Activated CD4-positive, alpha-beta T cell treated with anti-CD3 and anti-CD28 coated beads, Interleukin-2, amount 10 ng/mL, durations not matched to agents 24 days and 14 days (primary cell): ENCODE measurements around the gene TSPAN12. TPM values are rescaled to one million over a fixed set of nuclear protein-coding genes. Genes with fewer than 3 reads are reported as not detected.
A peak's percentile ranks its signal among the peaks of the same experiment; 100 is the strongest.

Source experiments
- DNase-seq: peaks from one replicate; pipeline ENCODE4 v3.0.0; 2022
- H3K27ac Mint-ChIP-seq: one replicate; pipeline ENCODE4 v1.8.0; 2022; ENCODE audit warnings: mild to moderate bottlenecking, mixed read lengths
- H3K27me3 Mint-ChIP-seq: one replicate; pipeline ENCODE4 v1.8.0; 2022; ENCODE audit warnings: mixed read lengths
- H3K36me3 Mint-ChIP-seq: one replicate; pipeline ENCODE4 v1.8.0; 2022; ENCODE audit warnings: low read depth, mild to moderate bottlenecking, mixed read lengths
- H3K4me1 Mint-ChIP-seq: one replicate; pipeline ENCODE4 v1.8.0; 2021; ENCODE audit warnings: mixed read lengths
- H3K4me3 Mint-ChIP-seq: one replicate; pipeline ENCODE4 v1.8.0; 2022; ENCODE audit warnings: mild to moderate bottlenecking, moderate library complexity, mixed read lengths
- H3K9me3 Mint-ChIP-seq: one replicate; pipeline ENCODE4 v1.8.0; 2021; ENCODE audit warnings: mixed read lengths
- intact Hi-C: fragments of 100-400 bp; cut with micrococcal nuclease; formaldehyde crosslinking; loops from one replicate; pipeline ENCODE4 v1.15.1; 2023
- total RNA-seq: library from RNA; stranded (reverse); gene quantifications from 2 replicates; pipeline ENCODE4 v1.2.3, GENCODE V29; 2022

The TSPAN12 gene
- total RNA-seq, 1 donor from 2014 or later, result not detected

GRCh38 chr7:120864141-120864900, 6.4 kb upstream of the TSPAN12 start:
- Mint-ChIP-seq H3K27ac (no peak overlapping the region), H3K9me3 (no peaks in the 10 kb centered on the region), H3K27me3 (peaks cover 30% of the 10 kb centered on the region), H3K36me3 (no peaks in the 10 kb centered on the region), H3K4me1 (no peaks in the 10 kb centered on the region), H3K4me3 (no peak overlapping the region)
- intact Hi-C loops, result no loop called here
- peak; percentile 25 for DNase-seq

GRCh38 chr7:120862987-120863590, 5.1 kb upstream of the TSPAN12 start:
- Mint-ChIP-seq H3K4me3 (no peak overlapping the region), H3K4me1 (peaks cover 2% of the 10 kb centered on the region), H3K27me3 (peaks cover 42% of the 10 kb centered on the region), H3K9me3 (no peaks in the 10 kb centered on the region), H3K27ac (no peak overlapping the region), H3K36me3 (no peaks in the 10 kb centered on the region)
- peak; percentile 12 for DNase-seq
- intact Hi-C loops, result no loop called here

- Mint-ChIP-seq H3K4me3 (no peak overlapping the region), H3K36me3 (no peaks in the 10 kb centered on the region), H3K9me3 (no peaks in the 10 kb centered on the region), H3K27me3 (peaks cover 62% of the 10 kb centered on the region), H3K27ac (no peak overlapping the region), H3K4me1 (peaks cover 13% of the 10 kb centered on the region)
- intact Hi-C loops, result no loop called here
- peak; percentile 9 for DNase-seq
Observed at GRCh38 chr7:120860156-120860555, 2.2 kb upstream of the TSPAN12 start.

- H3K27ac Mint-ChIP-seq, result no peak overlapping the region
- peaks cover 13% of the 10 kb centered on the region for H3K4me1 Mint-ChIP-seq
- H3K27me3 Mint-ChIP-seq, result peaks cover 69% of the 10 kb centered on the region
- DNase-seq, result peak; percentile 36
- H3K4me3 Mint-ChIP-seq, result no peak overlapping the region
- H3K9me3 Mint-ChIP-seq, result no peaks in the 10 kb centered on the region
- intact Hi-C loops, result loop anchor here (5.0 kb wide), 2 partner anchors 52 to 93 kb away; partner anchors contain the start of gene ING3
- no peaks in the 10 kb centered on the region for H3K36me3 Mint-ChIP-seq
Observed at GRCh38 chr7:120859459-120859858, 1.5 kb upstream of the TSPAN12 start.

- intact Hi-C loops, result loop anchor here (5.0 kb wide), 2 partner anchors 49 to 96 kb away; partner anchors contain the start of gene ING3
- DNase-seq, result peak; percentile 64
- H3K9me3 Mint-ChIP-seq, result no peaks in the 10 kb centered on the region
- peaks cover 66% of the 10 kb centered on the region for H3K27me3 Mint-ChIP-seq
- peak overlapping the region; percentile 36 for H3K27ac Mint-ChIP-seq
- H3K36me3 Mint-ChIP-seq, result no peaks in the 10 kb centered on the region
- peaks cover 13% of the 10 kb centered on the region for H3K4me1 Mint-ChIP-seq
- H3K4me3 Mint-ChIP-seq, result peak overlapping the region; percentile 85
Observed at GRCh38 chr7:120856621-120857352, 1.2 kb downstream of the TSPAN12 start.

- peak overlapping the region; percentile 85 for H3K4me3 Mint-ChIP-seq
- DNase-seq, result peak; percentile 12
- H3K4me1 Mint-ChIP-seq, result peaks cover 13% of the 10 kb centered on the region
- peaks cover 63% of the 10 kb centered on the region for H3K27me3 Mint-ChIP-seq
- no peak overlapping the region for H3K27ac Mint-ChIP-seq
- no peaks in the 10 kb centered on the region for H3K36me3 Mint-ChIP-seq
- no peaks in the 10 kb centered on the region for H3K9me3 Mint-ChIP-seq
- intact Hi-C loops, result loop anchor here (5.0 kb wide), 2 partner anchors 49 to 96 kb away; partner anchors contain the start of gene ING3
Observed at GRCh38 chr7:120856198-120856597, 1.7 kb downstream of the TSPAN12 start.

- no peak for DNase-seq
- no peaks in the 10 kb centered on the region for H3K36me3 Mint-ChIP-seq
- H3K27me3 Mint-ChIP-seq, result peaks cover 32% of the 10 kb centered on the region
- no peak overlapping the region for H3K4me3 Mint-ChIP-seq
- no peaks in the 10 kb centered on the region for H3K9me3 Mint-ChIP-seq
- H3K27ac Mint-ChIP-seq, result no peak overlapping the region
- intact Hi-C loops, result no loop called here
- H3K4me1 Mint-ChIP-seq, result peaks cover 9% of the 10 kb centered on the region
Observed at GRCh38 chr7:120852700-120853099, 5.2 kb downstream of the TSPAN12 start.

GRCh38 chr7:120843109-120843508, 14.8 kb downstream of the TSPAN12 start:
- intact Hi-C loops, result no loop called here
- no peak overlapping the region for H3K4me3 Mint-ChIP-seq
- no peaks in the 10 kb centered on the region for H3K9me3 Mint-ChIP-seq
- no peaks in the 10 kb centered on the region for H3K4me1 Mint-ChIP-seq
- DNase-seq, result no peak
- no peaks in the 10 kb centered on the region for H3K27me3 Mint-ChIP-seq
- H3K36me3 Mint-ChIP-seq, result no peaks in the 10 kb centered on the region
- no peak overlapping the region for H3K27ac Mint-ChIP-seq

GRCh38 chr7:120842121-120842621, 15.8 kb downstream of the TSPAN12 start:
- Mint-ChIP-seq H3K9me3 (no peaks in the 10 kb centered on the region), H3K4me3 (no peak overlapping the region), H3K27ac (no peak overlapping the region), H3K4me1 (no peaks in the 10 kb centered on the region), H3K27me3 (no peaks in the 10 kb centered on the region), H3K36me3 (no peaks in the 10 kb centered on the region)
- no peak for DNase-seq
- intact Hi-C loops, result no loop called here

GRCh38 chr7:120841608-120842007, 16.3 kb downstream of the TSPAN12 start:
- no peak overlapping the region for H3K4me3 Mint-ChIP-seq
- no peaks in the 10 kb centered on the region for H3K4me1 Mint-ChIP-seq
- DNase-seq, result no peak
- H3K27me3 Mint-ChIP-seq, result no peaks in the 10 kb centered on the region
- no peaks in the 10 kb centered on the region for H3K9me3 Mint-ChIP-seq
- no peaks in the 10 kb centered on the region for H3K36me3 Mint-ChIP-seq
- intact Hi-C loops, result no loop called here
- no peak overlapping the region for H3K27ac Mint-ChIP-seq

- Mint-ChIP-seq H3K4me3 (no peak overlapping the region), H3K27me3 (peaks cover 3% of the 10 kb centered on the region), H3K4me1 (no peaks in the 10 kb centered on the region), H3K36me3 (no peaks in the 10 kb centered on the region), H3K9me3 (no peaks in the 10 kb centered on the region), H3K27ac (no peak overlapping the region)
- DNase-seq, result no peak
- intact Hi-C loops, result no loop called here
Observed at GRCh38 chr7:120838281-120838682, 19.7 kb downstream of the TSPAN12 start.

GRCh38 chr7:120837599-120837998, 20.3 kb downstream of the TSPAN12 start:
- H3K4me3 Mint-ChIP-seq, result no peak overlapping the region
- H3K36me3 Mint-ChIP-seq, result no peaks in the 10 kb centered on the region
- peaks cover 5% of the 10 kb centered on the region for H3K27me3 Mint-ChIP-seq
- no peak overlapping the region for H3K27ac Mint-ChIP-seq
- no peaks in the 10 kb centered on the region for H3K4me1 Mint-ChIP-seq
- DNase-seq, result no peak
- intact Hi-C loops, result no loop called here
- no peaks in the 10 kb centered on the region for H3K9me3 Mint-ChIP-seq

GRCh38 chr7:120836556-120837115, 21.3 kb downstream of the TSPAN12 start:
- H3K27me3 Mint-ChIP-seq, result peaks cover 5% of the 10 kb centered on the region
- no peaks in the 10 kb centered on the region for H3K4me1 Mint-ChIP-seq
- no peaks in the 10 kb centered on the region for H3K36me3 Mint-ChIP-seq
- no peak for DNase-seq
- no peak overlapping the region for H3K27ac Mint-ChIP-seq
- no peaks in the 10 kb centered on the region for H3K9me3 Mint-ChIP-seq
- H3K4me3 Mint-ChIP-seq, result no peak overlapping the region
- intact Hi-C loops, result no loop called here
